NK-92 treated with Interleukin-12 subunit alpha and Interleukin-12 subunit beta, amount 100 ng/mL, for 24 hours (cell line): ENCODE measurements around the gene THSD4.

ENCODE experiments used
- DNase-seq: peaks from one replicate; lab custom pipeline; 2025; lab: John Stamatoyannopoulos, UW

The THSD4 gene

DNA sequence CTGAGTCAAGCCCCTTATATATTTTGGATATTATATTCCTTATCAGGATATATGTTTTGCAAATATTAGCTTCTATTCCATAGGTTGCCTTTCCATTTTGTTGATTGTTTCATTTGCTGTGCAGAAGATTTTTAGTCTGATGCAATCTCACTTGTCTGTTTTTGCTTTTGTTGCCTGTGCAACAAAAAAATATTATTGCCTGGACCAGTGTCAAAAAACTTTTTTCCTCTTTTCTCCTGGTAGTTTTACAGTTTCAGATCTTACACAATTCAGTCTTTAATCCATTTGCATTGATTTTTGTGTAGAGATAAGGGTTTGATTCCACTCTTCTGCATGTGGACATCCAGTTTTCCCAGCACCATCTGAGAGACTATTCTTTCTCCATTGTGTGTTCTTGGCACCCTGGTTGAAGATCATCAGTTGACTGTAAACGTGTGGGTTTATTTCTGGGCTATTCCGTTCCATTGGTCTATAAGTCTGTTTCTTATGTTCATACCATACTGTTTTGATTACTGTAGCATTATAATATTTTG lies 466.2 kb downstream of the THSD4 start:
- no peak for DNase-seq

GRCh38 chr15:71585159-71585558 lies 469.9 kb downstream of the THSD4 start:
- no peak for DNase-seq

DNA sequence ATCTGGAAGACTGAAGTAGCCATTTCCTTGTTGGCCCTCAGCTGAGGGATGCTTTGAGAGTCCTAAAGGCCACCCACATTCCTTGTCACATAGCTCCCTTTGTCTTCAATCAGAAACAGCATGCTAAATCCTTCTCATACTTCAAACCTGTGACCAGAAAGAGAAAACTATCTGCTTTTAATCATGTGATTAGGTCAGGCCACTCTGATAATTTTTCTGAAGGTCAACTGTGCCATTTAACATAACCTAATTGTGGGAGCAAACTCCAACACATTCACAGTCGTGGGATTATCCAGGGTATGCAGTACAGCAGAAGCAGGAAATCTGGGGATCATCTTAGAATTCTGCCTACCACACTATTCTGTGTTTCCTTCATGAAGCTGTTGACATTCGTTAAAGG lies 471.2 kb downstream of the THSD4 start:
- no peak for DNase-seq

- no peak for DNase-seq
Observed at GRCh38 chr15:71588746-71589145, 473.5 kb downstream of the THSD4 start.

DNA sequence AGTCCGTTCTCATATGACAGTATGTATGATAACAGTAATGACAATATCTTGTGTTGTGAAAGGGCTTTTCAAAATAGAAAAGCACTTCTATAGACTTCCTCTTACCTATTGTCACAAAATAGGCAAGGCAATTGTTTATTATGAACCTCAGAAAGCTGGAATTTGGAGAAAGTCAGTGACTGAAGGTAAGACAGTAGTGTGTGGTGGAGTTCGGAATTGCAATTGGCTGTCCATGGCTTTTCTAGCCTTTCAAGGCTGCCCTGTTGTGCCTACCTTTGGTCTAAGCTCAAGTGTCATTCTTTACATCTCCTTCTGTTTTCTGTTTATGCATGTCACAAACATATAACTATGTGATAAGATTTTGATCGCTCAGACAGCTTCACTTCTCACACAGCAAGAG lies 475.8 kb downstream of the THSD4 start:
- DNase-seq, result no peak

- no peak for DNase-seq
Observed at GRCh38 chr15:71592203-71592602, 476.9 kb downstream of the THSD4 start.

DNA sequence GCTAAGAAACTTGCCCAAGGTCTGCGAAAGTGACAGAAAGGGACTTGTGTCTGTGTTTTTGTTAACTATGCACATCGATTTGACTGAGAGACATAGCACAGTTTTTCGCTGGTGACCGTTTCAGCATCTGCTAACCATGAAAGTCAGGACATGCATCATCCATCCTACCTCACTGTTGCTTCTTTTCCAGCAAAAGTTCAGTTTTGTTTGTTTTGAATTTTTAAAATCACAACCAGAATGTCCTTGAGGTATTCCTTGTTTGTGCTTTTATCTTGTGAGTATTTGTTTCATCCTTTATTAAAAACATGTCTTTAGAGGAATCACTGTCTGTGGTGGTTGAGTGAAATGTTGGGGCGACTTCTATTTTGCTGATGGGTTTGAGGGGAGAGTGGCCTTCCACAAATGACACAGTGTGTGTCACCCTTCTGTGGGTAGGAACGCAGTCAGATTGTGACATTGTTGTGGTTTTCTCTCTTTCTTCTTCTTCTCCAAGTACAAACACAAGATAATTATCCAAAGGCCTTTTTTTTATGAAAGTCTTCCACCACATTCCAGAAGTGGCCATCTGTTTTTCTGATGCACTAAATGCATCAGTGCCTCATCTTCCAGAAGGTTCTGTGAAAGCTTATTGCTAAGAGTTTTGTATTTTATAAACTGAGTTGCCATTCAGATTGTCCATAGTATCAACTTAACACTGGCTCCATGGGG lies 480.7 kb downstream of the THSD4 start:
- no peak for DNase-seq

DNA sequence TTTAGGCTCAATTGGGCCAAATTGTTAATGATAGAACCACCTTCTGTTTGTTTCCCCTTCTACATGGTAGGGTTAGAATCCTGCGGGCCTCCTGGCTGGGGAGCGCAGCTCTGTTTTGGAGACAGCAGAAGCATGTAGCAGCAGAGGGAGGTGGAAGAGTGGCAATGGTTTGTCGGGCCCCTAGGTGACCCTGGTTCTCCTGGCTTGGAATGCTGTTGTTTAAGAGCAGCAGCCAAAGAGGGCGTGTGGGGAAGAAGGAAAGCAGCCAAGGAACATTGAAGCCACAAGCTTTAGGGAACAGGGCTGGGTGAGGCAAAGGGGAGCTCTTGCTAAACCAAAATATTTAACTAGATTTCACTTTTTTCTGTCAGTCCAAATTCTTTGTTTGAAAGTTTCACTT lies 481.4 kb downstream of the THSD4 start:
- DNase-seq, result no peak

- no peak for DNase-seq
Observed at GRCh38 chr15:71597126-71597525, 481.9 kb downstream of the THSD4 start.

GRCh38 chr15:71597637-71598036 lies 482.4 kb downstream of the THSD4 start:
- DNase-seq, result no peak

DNA sequence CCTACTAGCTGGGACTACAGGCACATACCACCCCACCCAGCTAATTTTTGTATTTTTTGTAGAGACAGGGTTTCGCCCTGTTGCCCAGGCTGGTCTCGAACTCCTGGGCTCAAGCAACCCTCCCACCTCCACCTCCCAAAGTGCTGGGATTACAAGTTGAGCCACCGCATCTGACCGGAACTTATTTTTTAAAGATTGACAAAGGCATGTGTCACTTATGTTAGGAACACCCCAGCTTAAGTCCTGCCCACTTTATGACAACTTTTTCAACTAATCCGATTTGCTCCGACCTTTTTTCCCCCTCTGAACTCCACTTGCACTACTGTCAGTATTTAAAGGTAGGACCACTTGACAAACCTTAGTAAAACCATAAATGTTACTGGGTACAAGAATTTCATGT lies 483.5 kb downstream of the THSD4 start:
- DNase-seq, result no peak

DNA sequence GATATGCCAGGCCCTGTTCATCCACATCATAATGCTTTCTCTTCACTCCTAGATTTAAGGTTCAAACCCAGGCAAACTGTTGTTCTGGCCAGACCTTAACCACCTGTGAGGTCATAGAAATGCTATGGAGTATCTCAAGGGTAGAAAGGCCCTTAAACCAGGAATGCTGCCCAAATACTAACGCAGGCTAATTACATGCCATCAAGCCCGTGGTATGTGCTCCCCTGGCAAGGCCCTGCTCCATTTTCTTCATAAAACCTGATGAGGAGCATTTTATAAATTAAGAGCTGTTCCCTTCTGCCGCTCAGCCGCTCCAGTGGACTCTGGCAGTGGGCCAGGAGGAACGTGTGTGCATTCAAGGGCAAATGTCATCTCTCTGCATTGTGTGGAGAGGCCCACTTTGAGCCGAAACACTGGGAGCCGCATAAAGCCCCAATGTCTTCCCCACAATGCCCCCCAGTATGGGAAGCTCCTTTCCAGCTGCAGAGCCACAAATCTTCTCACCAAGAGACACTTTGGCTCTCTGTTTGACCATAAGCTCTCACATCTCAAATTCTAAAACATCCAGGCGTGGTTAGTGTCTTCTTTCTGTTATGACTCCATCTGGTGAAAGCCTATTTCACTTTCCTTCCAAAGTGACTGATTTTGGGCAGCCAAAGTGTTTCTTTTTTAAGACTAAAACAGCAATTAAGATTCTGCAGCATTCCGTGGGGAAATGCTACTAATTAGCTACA lies 484.3 kb downstream of the THSD4 start:
- DNase-seq, result no peak

DNA sequence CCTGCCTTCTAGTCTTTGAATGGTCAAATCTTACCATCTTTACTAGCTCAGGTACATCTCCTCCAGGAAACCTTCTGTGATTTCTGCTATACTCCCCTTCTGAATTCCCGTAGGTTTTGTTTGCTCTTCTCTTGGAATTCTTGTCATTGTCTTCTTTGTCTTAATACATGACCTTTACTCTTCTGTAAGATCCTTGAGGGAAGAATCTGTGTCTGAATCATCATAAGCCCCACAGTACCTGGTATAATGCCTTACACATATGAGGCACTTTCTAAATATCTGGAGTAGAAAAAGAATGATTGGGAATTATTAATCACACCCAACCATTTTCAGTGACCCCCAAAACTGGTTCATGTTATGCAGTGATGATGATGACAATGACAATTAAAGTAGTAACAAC lies 485.0 kb downstream of the THSD4 start:
- no peak for DNase-seq

DNA sequence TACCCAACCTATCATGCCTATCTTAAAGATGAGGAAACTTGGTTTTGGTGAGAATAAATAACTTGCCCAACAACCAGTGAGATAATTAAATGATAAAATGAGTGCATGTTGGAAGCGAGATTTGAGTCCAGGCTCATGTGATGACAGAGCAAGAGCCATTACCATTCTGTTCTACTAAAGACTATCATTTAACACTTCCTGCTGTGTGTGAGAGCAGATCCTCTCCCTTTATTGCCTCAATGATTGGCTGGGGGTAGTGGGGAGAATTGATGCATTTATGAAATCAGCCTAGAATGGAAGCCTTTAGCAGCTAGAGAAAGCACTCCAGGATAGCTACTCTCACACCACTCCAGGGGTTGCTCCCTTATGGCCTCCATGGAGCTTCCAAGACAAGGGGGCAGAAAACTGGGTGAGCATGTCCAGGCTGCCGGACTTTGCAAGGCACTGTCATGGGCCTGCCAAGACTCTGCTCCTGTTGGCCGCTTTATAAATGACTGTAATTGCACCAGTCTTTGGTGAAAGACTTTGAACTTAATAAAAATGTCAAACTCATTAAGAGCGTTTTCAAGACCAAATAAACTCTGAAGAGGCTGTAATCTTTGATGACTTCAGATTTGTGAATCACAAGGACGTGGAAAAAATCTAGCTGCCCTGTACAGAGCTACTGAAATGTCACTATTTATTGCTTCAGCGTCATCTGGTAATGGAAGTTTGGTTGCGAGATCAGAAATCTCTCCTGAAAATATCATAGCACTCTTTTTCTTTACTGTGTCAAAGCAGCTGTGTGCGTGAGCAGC lies 486.0 kb downstream of the THSD4 start:
- no peak for DNase-seq

GRCh38 chr15:71603379-71603778 lies 488.1 kb downstream of the THSD4 start:
- no peak for DNase-seq

GRCh38 chr15:71607383-71607782 lies 492.1 kb downstream of the THSD4 start:
- DNase-seq, result no peak

DNA sequence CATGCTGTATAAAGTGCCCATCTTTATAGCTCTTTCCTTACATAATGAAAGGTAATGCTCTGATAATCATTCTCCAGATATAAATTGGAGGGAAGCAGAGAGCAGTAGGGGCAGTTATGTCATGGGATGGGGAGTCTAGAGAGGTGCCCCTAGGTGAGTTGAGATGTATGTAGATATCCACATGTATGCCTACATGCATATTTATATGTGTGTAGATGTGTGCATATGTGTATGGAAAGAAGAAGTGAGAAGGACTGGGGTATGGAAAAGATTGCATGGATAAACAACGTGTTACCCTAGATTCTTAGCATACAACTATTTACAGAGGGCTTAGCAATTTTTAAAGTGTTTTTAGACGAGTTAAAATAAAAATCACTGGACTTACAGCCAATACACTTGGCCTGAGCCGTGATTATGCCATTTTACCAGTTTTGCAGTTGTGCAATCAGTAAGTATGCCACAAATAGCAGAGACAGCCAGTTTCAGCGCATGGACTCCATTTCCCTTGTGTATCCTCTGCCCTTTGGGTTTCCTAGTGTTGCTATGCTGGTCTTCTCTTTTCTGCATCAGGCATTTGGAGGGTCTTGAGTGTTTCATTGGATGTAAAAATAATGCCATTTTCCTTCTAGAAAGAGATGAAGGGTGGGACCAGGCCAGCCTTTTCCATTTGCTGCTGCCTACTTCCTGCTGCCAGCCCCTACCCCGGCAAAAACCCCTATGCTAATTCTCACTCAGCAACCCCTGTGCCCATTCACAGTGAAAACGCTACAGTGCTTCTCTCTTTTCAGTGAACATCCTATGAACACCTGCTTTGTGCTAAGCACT lies 495.7 kb downstream of the THSD4 start:
- DNase-seq, result no peak

DNA sequence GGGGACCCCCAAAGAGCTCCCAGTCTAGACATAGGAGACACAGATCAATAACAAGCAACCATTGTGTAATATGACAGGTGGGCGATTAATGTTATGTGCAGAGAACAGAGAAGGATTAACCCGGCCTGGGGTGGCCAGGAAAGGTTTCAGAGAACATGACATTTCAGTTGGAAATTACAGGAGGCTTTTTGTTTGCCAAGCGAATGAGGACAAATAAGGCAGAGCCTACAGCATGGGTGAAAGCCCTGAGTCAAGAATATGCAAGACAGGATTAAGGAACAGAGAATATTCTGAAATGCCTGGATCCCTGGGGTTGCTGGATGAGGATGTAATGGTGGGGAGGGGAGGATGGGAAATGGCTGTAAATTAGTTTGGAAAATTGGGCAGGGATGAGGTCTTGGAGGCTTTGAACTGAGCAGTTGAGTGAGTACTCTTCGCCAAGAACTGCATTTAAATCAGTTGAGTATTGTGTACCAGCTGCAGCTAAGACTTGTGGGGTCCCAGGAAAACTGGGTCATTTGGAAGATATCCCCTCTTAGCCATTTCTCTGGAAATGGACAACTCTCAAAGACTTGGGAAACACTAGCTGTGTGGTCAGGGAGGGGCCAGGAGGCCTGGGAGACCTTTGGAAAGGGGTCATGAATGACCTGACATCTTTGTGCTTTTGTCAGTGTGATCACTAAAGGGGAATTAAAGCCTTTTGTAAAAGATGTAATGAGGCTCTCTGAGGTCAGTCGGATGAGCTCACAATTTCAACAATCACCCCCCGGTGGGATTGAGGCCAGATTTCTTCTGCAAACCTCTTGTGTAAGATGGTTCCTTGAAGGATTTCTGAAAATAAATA lies 496.5 kb downstream of the THSD4 start:
- no peak for DNase-seq

DNA sequence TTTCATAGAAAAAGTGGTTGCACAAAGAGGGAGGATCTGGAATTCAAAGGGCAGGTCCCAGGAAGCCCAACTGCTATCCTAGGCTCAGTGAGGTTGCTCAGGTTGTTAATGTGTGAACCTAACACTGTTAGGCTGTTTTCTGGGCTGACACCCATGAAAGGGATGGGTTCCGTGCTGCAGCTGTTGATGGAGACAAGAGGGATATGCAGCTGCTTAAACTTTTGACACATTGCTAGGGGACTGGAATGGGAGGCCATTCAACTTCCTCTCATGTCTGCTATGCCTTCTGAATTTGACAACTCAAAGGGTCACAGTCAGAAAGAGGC lies 497.1 kb downstream of the THSD4 start:
- no peak for DNase-seq

DNA sequence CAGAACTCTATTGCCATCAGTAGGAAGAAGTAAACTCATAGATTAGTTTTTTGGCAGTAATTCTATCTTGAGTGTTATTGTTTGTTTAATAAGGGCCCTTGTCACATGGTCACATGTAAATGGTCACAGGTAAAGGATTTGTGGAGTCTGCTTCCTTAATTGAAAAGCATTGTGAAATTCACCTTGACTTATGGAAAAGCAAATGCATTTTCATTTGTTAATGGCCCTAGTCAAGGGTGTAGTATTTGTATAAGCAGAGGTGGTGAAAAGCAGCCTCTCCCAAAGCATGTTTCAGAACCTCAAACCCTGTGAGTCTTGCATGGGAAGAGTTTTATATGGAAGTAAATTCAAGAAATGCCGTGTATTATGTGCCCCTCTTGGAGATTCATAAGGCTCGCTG lies 497.6 kb downstream of the THSD4 start:
- no peak for DNase-seq

- no peak for DNase-seq
Observed at GRCh38 chr15:71623111-71623510, 507.8 kb downstream of the THSD4 start.
